Measurements from ENCODE around the gene HAUS8.

GRCh38 chr19:17108453-17108784 is 33.2 kb upstream of the HAUS8 start:
- TF ChIP-seq EZH2 (IDR thresholded peaks at IDR 0.05; ENCODE audit: borderline replicate concordance, low read depth, low read length, severe bottlenecking) (no peak), CTCF (IDR thresholded peaks at IDR 0.05; ENCODE audit: extremely low read depth in 1 of 2, insufficient read depth in 1 of 2, low read depth in 1 of 2, low read length in 2 of 2) (no peak), POLR2A (IDR thresholded peaks at IDR 0.05; ENCODE audit: low read depth, low read length) (no peak), JUN (IDR thresholded peaks at IDR 0.05; ENCODE audit: borderline replicate concordance, insufficient read depth, insufficient read length, low read depth) (no peak), GATA2 (IDR thresholded peaks at IDR 0.05; ENCODE audit: insufficient read depth, insufficient read length, low read depth, low read length) (no peak), POLR2AphosphoS5 (IDR thresholded peaks at IDR 0.05; ENCODE audit: insufficient read depth, low read depth, low read length) (no peak), MAX (IDR thresholded peaks at IDR 0.05; ENCODE audit: insufficient read depth, insufficient read length) (no peak), MYC (IDR thresholded peaks at IDR 0.05; ENCODE audit: low read depth, low read length) (no peak)
